PC-3 (cell line): Measurements from ENCODE around the gene NOTCH1.
"Not testable (repeated sequence)": the region's sequence is repeated elsewhere in the genome, so short reads cannot be mapped to it uniquely, and the experiment has no call there.

Source experiments
- EZH2 ChIP-seq: fragments of 300-600 bp; sonication (generic); IDR thresholded peaks from one replicate; pipeline ENCODE4 v1.6.1; 2017; ENCODE audit warnings: antibody characterized with exemption, mild to moderate bottlenecking, low read length; ENCODE audit not compliant: unreplicated experiment
- TF ChIP-seq, protein P1 (sequence below): fragments of 300-600 bp; sonication (generic); conservative IDR thresholded peaks from 2 replicates; pipeline ENCODE4 v1.5.1; 2017; ENCODE audit warnings: antibody characterized with exemption, low read depth, mild to moderate bottlenecking, low read length

DNA sequence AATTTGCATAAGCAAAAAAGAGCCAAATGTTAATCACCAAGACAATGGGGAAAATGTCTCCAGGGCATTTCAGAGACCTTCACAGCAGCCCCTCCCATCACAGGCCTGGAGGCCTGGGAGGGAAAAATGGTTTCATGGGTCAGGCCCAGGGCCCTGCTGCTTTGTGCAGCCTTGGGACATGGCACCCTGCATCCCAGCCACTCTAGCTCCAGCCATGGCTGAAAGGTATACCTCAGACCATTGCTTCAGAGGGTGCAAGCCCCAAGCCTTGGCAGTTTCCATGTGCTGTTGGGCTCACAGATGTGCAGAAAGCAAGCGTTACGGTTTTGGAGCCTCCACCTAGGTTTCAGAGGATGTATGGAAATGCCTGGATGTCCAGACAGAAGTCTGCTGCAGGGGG, 13.5 kb upstream of the NOTCH1 start:
- TF ChIP-seq, protein P1, sequence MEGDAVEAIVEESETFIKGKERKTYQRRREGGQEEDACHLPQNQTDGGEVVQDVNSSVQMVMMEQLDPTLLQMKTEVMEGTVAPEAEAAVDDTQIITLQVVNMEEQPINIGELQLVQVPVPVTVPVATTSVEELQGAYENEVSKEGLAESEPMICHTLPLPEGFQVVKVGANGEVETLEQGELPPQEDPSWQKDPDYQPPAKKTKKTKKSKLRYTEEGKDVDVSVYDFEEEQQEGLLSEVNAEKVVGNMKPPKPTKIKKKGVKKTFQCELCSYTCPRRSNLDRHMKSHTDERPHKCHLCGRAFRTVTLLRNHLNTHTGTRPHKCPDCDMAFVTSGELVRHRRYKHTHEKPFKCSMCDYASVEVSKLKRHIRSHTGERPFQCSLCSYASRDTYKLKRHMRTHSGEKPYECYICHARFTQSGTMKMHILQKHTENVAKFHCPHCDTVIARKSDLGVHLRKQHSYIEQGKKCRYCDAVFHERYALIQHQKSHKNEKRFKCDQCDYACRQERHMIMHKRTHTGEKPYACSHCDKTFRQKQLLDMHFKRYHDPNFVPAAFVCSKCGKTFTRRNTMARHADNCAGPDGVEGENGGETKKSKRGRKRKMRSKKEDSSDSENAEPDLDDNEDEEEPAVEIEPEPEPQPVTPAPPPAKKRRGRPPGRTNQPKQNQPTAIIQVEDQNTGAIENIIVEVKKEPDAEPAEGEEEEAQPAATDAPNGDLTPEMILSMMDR, result not testable (repeated sequence)
- not testable (repeated sequence) for TF ChIP-seq EZH2
